Panc1 (cell line): ENCODE results near the gene CEACAM20. TPM values are rescaled to one million over a fixed set of nuclear protein-coding genes. Genes with fewer than 3 reads are reported as not detected.

ENCODE experiments used
- ATAC-seq: fragments of 200-7000 bp; cut with Tn5 transposase; 2 replicates; pipeline ENCODE4 v1.9.1; 2020; ENCODE audit warnings: mild to moderate bottlenecking, moderate library complexity
- BruUV-seq: library from RNA; stranded (reverse); fragments of 400-500 nt; replicated peaks from 2 replicates; lab custom pipeline; 2021; lab: Mats Ljungman, UMichigan
- CTCF ChIA-PET: fragments of 300-600 bp; sonication (Branson Sonifier 250); formaldehyde crosslinking; loops from one replicate; lab custom pipeline; 2022; ENCODE audit warnings: antibody characterized with exemption; lab: Charles Lee
- POLR2A ChIA-PET: fragments of 300-600 bp; sonication (Branson Sonifier 250); formaldehyde crosslinking; loops from one replicate; lab custom pipeline; 2022; ENCODE audit warnings: antibody characterized with exemption; lab: Charles Lee
- DNase-seq: peaks from one replicate; pipeline ENCODE4 v3.0.0-alpha.2; 2010; ENCODE audit warnings: low read depth, low spot score
- H3K27ac ChIP-seq: 2 replicates; pipeline ENCODE4 v1.5.1; 2011; ENCODE audit warnings: mild to moderate bottlenecking, low read length, inconsistent platforms
- H3K27me3 ChIP-seq: fragments of 200-500 bp; sonication (Bioruptor generic); 2 replicates; pipeline ENCODE4 v1.6.0; 2014; ENCODE audit warnings: low read length, inconsistent platforms; ENCODE audit not compliant: control insufficient read depth, insufficient read depth
- H3K36me3 ChIP-seq: fragments of 200-500 bp; sonication (Bioruptor generic); 2 replicates; pipeline ENCODE4 v1.5.1; 2014; ENCODE audit warnings: inconsistent platforms, mild to moderate bottlenecking, low read length, moderate library complexity; ENCODE audit not compliant: control insufficient read depth, insufficient read depth
- H3K4me1 ChIP-seq: 2 replicates; pipeline ENCODE4 v1.5.1; 2011; ENCODE audit warnings: inconsistent platforms, mild to moderate bottlenecking, low read length, moderate library complexity; ENCODE audit not compliant: control insufficient read depth, insufficient read depth
- H3K4me3 ChIP-seq, 2 experiments: 2 replicates each; pipeline ENCODE4 v1.5.1; 2011 to 2012; ENCODE audit warnings: low read depth in 2 of 2, low read length in 2 of 2, mild to moderate bottlenecking in 2 of 2, inconsistent platforms in 1 of 2, moderate library complexity in 1 of 2
- H3K9me3 ChIP-seq: fragments of 200-500 bp; sonication (Bioruptor generic); 2 replicates; pipeline ENCODE4 v1.5.1; 2014; ENCODE audit warnings: low read depth, mild to moderate bottlenecking, inconsistent platforms, low read length, moderate library complexity; ENCODE audit not compliant: control insufficient read depth, insufficient read depth
- CTCF ChIP-seq: fragments of 450-650 bp; IDR thresholded peaks from 2 replicates; pipeline ENCODE4 v1.5.1; 2017; ENCODE audit warnings: mild to moderate bottlenecking
- POLR2AphosphoS5 ChIP-seq: IDR thresholded peaks from 2 replicates; pipeline ENCODE4 v1.6.1; 2012; ENCODE audit warnings: mild to moderate bottlenecking, low read depth, low read length, moderate library complexity
- REST ChIP-seq, 2 experiments: IDR thresholded peaks; 2 replicates each; pipeline ENCODE4 v1.6.1; 2011 to 2012; ENCODE audit warnings: low read depth in 2 of 2, control low read depth in 1 of 2, low read length in 1 of 2, mild to moderate bottlenecking in 1 of 2, moderate library complexity in 1 of 2; ENCODE audit not compliant: insufficient read depth in 1 of 2
- SIN3A ChIP-seq: IDR thresholded peaks from 2 replicates; pipeline ENCODE4 v1.6.1; 2012; ENCODE audit warnings: low read depth, mild to moderate bottlenecking, low read length, moderate library complexity, borderline replicate concordance; ENCODE audit not compliant: insufficient read depth
- TCF7L2 ChIP-seq: IDR thresholded peaks from 2 replicates; pipeline ENCODE4 v1.6.1; 2011; ENCODE audit warnings: mild to moderate bottlenecking, low read depth, low read length, inconsistent platforms
- in situ Hi-C: cut with HindIII; loops from 2 replicates; pipeline ENCODE4 v1.10.0; 2016; ENCODE audit warnings: low sequenced_read_pairs, low pct_unique_long_range_greater_than_20kb
- intact Hi-C: fragments of 100-400 bp; cut with micrococcal nuclease; formaldehyde crosslinking; loops from one replicate; pipeline ENCODE4 v1.10.0; 2022; ENCODE audit not compliant: unreplicated experiment
- total RNA-seq: library from RNA; stranded (reverse); gene quantifications from one replicate; pipeline ENCODE4 v1.2.1, GENCODE V29; 2021; ENCODE audit not compliant: unreplicated experiment

Gene CEACAM20
- total RNA-seq, 1 experiment from 2014 or later, result not detected

DNA sequence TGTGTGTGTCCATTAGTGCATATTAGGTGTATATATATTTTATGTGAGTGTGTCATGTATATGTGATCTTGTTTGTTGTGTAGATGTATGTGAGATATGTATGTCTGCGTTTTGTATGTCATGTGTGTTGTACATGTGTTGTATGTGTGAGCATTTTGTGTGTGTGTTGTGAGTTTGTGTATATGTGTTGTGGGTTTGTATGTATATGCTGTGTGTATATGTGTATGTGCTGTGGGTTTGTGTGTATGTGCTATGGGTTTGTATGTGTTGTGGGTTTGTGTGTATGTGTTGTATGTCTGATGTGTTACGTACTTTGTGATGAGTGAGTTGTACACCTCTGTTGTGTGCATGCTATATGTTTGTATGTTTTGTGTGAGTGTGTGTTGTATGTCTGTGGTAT lies 8.1 kb downstream of the CEACAM20 start:
- no peak for ATAC-seq
- TF ChIP-seq SIN3A (no peak), CTCF (no peak), POLR2AphosphoS5 (no peak), REST (IDR thresholded peaks at IDR 0.05; ENCODE audit: insufficient read depth in 1 of 2, low read depth in 2 of 2, low read length in 1 of 2) (no peak), TCF7L2 (no peak)
- H3K4me1 ChIP-seq, result no peaks in the 10 kb centered on the region
- no TSS peak for BruUV-seq
- in situ Hi-C loops (no loop called here), intact Hi-C loops (no loop called here)
- H3K4me3 ChIP-seq, result no peak overlapping the region
- ChIA-PET POLR2A (no interaction called here), CTCF (no interaction called here)
- H3K27me3 ChIP-seq, result no peaks in the 10 kb centered on the region
- H3K36me3 ChIP-seq, result no peaks in the 10 kb centered on the region
- no peaks in the 10 kb centered on the region for H3K9me3 ChIP-seq
- H3K27ac ChIP-seq, result no peak overlapping the region
- no peak for DNase-seq

- no peak for DNase-seq
- ChIA-PET POLR2A (interaction anchor here (0.7 kb wide), 1 partner anchor 235 kb away, joined by 8 read pairs; no protein-coding TSS in a partner anchor), CTCF (interaction anchor here (0.7 kb wide), 1 partner anchor 22 kb away, joined by 4 read pairs; no protein-coding TSS in a partner anchor)
- Histone ChIP-seq H3K27me3 (no peaks in the 10 kb centered on the region), H3K4me3 (no peak overlapping the region), H3K4me1 (no peaks in the 10 kb centered on the region), H3K9me3 (no peaks in the 10 kb centered on the region), H3K27ac (no peak overlapping the region), H3K36me3 (no peaks in the 10 kb centered on the region)
- TF ChIP-seq SIN3A (no peak), TCF7L2 (no peak)
- intact Hi-C loops (no loop called here), in situ Hi-C loops (no loop called here)
- no peak for ATAC-seq
- no TSS peak for BruUV-seq
Observed at GRCh38 chr19:44517146-44517545, 12.3 kb downstream of the CEACAM20 start.

DNA sequence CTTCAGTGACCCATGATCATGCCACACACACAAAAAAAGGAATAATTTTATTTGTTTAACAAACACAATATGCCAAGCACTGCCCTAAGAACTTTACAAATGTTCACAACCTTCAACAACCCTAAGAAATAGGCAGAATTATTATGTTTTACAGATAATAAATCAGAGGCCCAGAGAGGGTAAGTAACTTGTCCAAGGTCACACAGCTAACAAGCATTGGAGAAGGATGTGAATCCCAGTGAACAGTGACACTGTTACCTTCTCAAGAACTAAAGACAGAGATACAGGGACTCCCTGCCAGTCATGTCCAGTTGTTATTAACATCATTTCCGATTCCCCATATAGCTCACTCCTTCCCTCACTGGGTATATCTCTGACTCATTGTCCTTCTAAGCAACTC lies 13.6 kb downstream of the CEACAM20 start:
- no TSS peak for BruUV-seq
- TF ChIP-seq CTCF, result no peak
- TF ChIP-seq REST (IDR thresholded peaks at IDR 0.05; ENCODE audit: insufficient read depth in 1 of 2, low read depth in 2 of 2, low read length in 1 of 2), result no peak
- TF ChIP-seq TCF7L2, result no peak
- no peak for TF ChIP-seq SIN3A
- no peak for TF ChIP-seq POLR2AphosphoS5
- in situ Hi-C loops, result no loop called here
- ChIA-PET POLR2A (no interaction called here), CTCF (no interaction called here)
- H3K36me3 ChIP-seq, result no peaks in the 10 kb centered on the region
- no peak overlapping the region for H3K4me3 ChIP-seq
- no peaks in the 10 kb centered on the region for H3K27me3 ChIP-seq
- no peaks in the 10 kb centered on the region for H3K4me1 ChIP-seq
- H3K27ac ChIP-seq, result no peak overlapping the region
- ATAC-seq, result no peak
- no peak for DNase-seq
- no peaks in the 10 kb centered on the region for H3K9me3 ChIP-seq
- intact Hi-C loops, result no loop called here
